HG03135 (cell line): Measurements from ENCODE around the gene RNF169.
"Not testable (repeated sequence)": the region's sequence is repeated elsewhere in the genome, so short reads cannot be mapped to it uniquely, and the experiment has no call there.

Experiments
- ATAC-seq: cut with Tn5 transposase; IDR thresholded peaks from one replicate; pipeline ENCODE4 v1.9.1; 2021; ENCODE audit warnings: mild to moderate bottlenecking, moderate library complexity; ENCODE audit not compliant: unreplicated experiment

The RNF169 gene

GRCh38 chr11:74768172-74768651, 19.6 kb downstream of the RNF169 start:
- not testable (repeated sequence) for ATAC-seq

DNA sequence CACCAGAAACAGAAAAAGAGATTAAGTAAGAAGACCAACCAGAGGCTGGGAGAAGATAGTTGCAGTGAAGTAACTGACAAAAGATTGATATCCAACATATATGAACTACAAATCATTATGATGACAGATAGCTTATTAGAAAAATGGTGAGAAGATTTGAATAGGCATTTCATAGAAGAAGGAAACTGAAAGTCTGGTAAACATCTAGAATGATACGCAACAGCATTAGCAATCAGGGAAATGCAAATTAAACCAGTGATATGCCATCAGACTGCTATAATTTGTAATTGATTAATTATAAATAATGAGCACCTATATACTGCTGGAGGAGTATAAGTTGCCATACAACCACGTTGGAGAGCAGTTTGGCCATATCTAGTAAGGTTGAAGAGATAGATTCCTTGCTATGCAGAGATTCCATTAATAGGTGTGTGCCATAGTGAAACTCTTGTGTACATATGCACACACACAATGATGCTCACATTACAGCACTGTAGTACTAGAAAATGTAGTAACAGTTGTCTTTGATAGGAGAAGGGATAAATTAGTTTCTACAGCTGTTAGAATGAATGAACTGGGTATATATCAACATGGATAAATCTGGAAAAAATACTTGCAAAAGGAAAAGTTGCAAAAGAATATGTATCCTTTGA, 20.5 kb downstream of the RNF169 start:
- ATAC-seq, result no peak

- no peak for ATAC-seq
These were observed 21.8 kb downstream of the RNF169 start for GRCh38 chr11:74770456-74770855.

- ATAC-seq, result no peak
These were observed 22.5 kb downstream of the RNF169 start for GRCh38 chr11:74771139-74771538.

- ATAC-seq, result no peak
These were observed 24.8 kb downstream of the RNF169 start for GRCh38 chr11:74773476-74773875.

DNA sequence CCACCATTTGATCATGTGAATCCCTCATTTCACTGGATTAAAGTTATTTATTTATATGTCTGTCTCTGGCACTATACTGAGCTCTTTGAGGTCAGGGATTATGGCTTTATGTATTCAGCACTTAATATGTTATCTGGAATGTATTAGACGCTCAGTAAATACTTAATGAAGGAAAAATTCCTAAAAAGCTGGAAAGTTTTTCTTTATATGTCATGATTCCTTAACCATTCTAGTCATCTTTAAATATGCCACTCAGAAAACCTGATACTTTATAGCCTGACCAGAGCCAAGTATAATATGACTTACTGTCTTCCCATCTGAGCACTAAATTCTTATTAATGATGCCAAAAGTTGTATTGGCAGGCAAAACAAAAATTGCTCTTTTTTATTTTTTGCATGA, 27.1 kb downstream of the RNF169 start:
- no peak for ATAC-seq

DNA sequence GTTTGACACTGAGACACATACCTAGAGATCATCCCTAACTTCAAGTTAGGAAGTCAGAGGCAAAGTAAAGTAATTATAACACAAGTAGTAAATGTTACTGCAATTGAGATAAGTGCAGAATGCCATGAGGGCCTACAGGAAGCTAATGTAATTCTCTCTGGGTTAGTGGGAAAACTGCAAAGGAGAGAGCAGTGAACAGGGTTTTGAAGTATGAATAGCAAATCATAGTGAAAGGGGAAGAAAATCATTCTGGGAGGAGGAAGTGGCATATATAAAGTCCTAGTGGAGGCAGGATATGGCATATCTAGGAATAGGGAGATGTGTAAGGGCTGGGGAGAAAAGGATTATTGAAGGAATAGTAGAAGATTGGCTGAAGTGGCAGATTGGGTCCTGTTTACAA, 27.9 kb downstream of the RNF169 start:
- ATAC-seq, result no peak

DNA sequence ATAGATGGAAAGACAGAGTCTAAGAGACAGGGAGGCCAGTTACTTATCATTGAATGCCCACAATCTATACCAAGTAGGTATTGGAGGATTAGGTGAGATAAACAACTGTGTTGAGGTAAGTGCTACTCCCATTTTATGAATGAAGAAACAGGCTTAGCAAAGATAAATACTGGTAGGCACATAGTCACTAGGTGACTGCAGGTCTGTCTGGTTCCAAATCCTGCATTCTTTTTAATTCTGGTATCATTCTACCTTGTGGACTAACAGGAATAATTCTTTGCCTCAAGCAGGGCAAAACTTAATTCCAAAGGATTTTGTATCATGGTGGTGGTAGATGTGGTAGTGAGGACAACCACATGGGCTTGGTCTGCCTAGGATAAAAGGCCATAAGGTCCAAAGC, 28.4 kb downstream of the RNF169 start:
- no peak for ATAC-seq

- ATAC-seq, result no peak
These were observed 29.2 kb downstream of the RNF169 start for GRCh38 chr11:74777877-74778276.

DNA sequence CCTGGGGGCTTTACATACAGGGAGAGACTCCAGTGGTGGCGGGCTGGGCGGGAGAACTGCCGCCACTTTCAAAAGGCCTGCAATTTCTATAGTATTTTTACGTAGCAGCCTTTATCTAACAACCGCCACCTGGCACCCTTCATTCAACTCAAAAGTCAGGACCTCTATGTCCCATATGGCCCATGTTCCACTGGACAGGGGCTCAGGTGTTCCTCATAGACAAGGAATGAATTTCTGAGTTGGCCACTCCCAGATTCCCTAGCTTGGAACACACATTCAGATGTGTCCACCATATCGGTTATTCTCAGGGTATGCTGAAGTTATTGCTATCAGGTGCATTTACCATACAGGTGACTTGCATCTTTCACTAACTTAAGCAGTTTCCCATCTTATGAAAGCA, 29.9 kb downstream of the RNF169 start:
- no peak for ATAC-seq

- no peak for ATAC-seq
These were observed 31.8 kb downstream of the RNF169 start for GRCh38 chr11:74780248-74781005.

DNA sequence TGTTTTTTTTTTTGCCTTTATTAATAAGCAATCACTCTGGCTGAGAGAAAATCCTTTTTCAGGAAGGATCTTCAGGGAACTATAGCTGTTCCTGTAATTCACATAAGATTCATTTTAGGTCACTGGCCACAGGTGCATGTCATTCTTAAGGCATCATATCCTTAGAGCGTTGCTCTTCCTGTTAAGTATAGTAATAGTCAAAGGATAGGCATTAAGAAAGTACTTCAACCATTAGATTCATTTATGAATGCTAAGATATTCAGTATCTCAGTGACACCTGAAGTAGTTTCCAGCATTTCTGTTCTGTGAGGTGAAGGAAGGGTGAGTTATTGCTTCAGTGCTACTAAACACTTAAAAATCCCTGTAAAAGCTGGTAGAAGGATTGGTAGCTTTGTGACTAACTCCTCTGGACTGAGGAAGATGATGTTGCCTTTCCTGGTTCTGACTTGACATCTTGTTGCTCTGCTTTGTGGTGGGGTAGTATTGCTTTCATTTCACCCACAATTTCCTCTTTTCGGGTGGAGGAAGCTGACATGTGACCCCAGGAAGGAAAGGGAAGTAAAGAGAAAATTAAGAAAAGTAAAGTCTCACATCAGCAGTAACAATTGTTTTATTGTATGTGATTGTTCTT, 34.7 kb downstream of the RNF169 start:
- peak; percentile 79 for ATAC-seq

DNA sequence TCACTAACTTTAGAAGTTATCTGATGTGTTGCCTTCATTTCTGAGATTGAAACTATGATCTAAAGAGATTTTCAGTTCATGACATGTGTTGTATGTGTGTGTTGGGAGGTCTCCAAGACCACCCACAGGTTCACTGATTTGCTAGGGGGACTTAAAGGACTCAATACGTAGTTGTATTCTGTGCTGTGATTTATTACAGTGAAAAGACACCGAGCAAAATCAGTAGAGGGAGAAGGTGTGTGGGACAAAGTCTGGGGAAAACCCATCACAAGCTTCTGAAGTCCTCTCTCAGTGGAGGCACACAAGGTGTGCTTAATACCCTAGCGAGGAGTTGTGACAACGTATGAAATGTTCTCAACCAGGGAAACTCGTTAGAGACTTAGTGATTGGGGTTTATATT, 35.6 kb downstream of the RNF169 start:
- no peak for ATAC-seq

DNA sequence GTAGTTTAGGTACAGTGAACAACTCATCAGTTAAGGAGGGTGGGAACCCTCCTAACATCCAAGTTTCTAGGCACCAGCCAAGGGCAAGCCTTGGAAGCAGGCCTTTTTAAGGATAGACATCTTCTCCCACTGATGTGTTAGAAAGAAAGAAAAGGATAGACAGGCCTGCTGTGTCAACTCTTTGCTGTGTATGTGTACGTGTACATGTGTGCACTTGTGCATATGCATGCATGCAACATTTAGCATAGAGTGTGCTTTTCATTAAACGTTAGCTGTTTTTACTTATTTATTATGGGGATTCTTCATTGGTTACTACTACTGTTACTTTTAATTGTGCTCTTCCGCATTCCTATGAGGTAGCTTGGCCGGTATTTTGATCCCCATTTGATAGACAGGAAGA, 36.1 kb downstream of the RNF169 start:
- no peak for ATAC-seq

- ATAC-seq, result no peak
These were observed 37.9 kb downstream of the RNF169 start for GRCh38 chr11:74786574-74786973.

DNA sequence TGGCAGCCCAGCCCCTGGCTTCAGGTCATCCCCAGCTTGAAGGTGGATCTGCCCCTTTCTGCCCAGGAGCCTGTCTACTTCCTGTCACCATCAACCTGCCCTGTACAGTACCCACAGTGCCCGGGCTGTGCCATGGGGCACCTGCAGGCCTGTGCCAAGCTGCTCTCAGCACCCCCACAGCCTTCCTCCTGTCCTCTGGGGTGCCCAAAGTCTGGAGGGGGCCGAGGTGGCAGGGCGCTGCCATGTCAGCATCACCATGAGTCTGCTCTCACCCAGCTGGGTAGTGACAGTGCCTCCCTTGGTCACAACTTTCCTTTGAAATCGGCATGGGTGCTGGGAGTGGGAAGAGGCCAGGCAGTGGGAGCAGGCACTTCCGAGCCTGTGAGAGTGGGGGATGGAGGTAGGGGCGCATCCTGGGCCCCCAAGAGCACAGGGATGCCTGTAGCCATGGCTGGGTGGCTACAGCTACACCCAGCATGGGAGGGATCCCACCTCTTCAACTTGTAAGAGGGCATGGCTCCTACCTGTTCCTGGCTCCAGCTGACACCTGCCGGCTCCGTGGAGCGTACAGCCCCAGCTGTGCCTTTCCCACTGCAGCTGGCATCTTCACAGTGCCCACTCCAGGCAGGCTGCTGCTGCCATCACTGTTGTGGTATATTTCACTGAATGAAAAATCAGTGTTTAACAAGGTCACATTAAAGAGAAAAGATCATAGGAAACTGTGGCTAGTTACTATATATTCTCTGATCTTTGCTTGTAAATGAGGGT, 42.9 kb downstream of the RNF169 start:
- ATAC-seq, result no peak

DNA sequence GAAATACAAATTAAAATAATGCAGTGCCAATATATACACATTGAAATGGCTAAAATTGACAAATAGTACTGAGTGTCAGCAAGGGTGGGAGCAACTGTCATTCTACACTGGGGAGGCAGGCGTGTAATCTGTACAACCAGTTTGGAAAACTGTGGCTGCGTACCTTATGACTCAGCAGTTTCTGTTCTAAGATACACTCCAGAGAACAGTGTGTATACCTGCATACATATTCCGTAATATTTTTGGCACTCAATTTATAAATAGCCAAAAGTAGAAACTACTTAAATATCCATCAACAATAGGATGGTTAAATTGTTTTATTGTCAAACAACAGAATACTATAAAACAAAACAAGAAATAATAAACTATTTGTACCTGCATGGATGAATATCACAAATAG, 57.6 kb downstream of the RNF169 start:
- no peak for ATAC-seq

- ATAC-seq, result no peak
These were observed 61.2 kb downstream of the RNF169 start for GRCh38 chr11:74809801-74810200.

- ATAC-seq, result no peak
These were observed 67.3 kb downstream of the RNF169 start for GRCh38 chr11:74815966-74816365.

- no peak for ATAC-seq
These were observed 68.0 kb downstream of the RNF169 start for GRCh38 chr11:74816664-74817063.

GRCh38 chr11:74818283-74818946, 69.8 kb downstream of the RNF169 start:
- ATAC-seq, result no peak
